Central memory CD8-positive, alpha-beta T cell (primary cell): ENCODE results near the gene COL19A1.
"Not testable (repeated sequence)": the region's sequence is repeated elsewhere in the genome, so short reads cannot be mapped to it uniquely, and the experiment has no call there.

Experiments used
- ATAC-seq: fragments of 150-1000 bp; cut with Tn5 transposase; replicated peaks from 2 replicates; pipeline ENCODE4 v1.10.0; 2022; ENCODE audit warnings: mild to moderate bottlenecking, moderate FRiP score, moderate number of reproducible peaks; ENCODE audit not compliant: poor library complexity, severe bottlenecking; ENCODE audit errors: extremely low read depth
- DNase-seq, 2 donors: peaks; one replicate each; pipeline ENCODE4 v3.0.0; 2021; ENCODE audit warnings: low spot score in 2 of 2
- H3K27ac Mint-ChIP-seq: one replicate; pipeline ENCODE4 v1.8.0; 2022; ENCODE audit warnings: low read depth, mild to moderate bottlenecking, moderate library complexity, mixed read lengths
- H3K27me3 Mint-ChIP-seq: one replicate; pipeline ENCODE4 v1.8.0; 2022; ENCODE audit warnings: mixed read lengths
- H3K36me3 Mint-ChIP-seq: one replicate; pipeline ENCODE4 v1.8.0; 2022; ENCODE audit warnings: mild to moderate bottlenecking, moderate library complexity, mixed read lengths; ENCODE audit not compliant: insufficient read depth
- H3K4me1 Mint-ChIP-seq: one replicate; pipeline ENCODE4 v1.8.0; 2022; ENCODE audit warnings: mixed read lengths
- H3K4me3 Mint-ChIP-seq: one replicate; pipeline ENCODE4 v1.8.0; 2022; ENCODE audit warnings: mild to moderate bottlenecking, moderate library complexity, mixed read lengths
- H3K9me3 Mint-ChIP-seq: one replicate; pipeline ENCODE4 v1.8.0; 2022; ENCODE audit warnings: mixed read lengths

COL19A1 gene

DNA sequence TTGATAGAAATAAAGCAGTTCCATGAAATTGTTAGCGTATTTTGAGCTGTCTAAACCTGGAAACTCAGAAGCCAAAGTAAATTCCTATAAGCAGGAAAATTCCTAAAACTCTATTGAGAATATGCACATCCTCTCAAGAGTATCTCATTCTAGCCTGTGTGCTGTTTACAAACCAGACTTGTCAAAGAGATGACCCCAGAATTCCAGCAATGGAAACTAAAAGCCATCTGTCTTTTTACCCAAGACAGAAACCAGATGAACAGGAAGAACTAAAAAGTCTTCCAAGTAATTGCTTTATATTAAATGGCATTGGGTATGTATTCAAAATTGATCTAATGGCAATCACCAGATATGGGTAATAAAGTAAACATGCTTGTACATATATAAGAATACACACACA, 92.6 kb downstream of the COL19A1 start:
- Mint-ChIP-seq H3K27ac (no peak overlapping the region), H3K4me3 (no peak overlapping the region)
- DNase-seq, result no peak

DNA sequence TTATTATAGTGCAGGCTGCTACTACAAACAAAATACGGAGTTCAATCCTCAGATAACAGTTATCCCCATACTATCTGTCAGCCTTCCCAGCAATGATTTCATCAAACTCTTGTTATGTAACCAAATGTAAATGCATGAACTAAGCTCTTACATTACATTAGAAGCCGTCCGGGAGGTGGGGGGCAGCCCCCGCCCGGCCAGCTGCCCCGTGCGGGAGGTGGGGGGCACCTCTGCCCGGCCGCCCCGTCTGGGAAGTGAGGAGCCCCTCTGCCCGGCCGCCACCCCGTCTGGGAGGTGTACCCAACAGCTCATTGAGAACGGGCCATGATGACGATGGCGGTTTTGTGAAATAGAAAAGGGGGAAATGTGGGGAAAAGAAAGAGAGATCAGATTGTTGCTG, 99.6 kb downstream of the COL19A1 start:
- not testable (repeated sequence) for H3K27me3 Mint-ChIP-seq, ATAC-seq, H3K4me3 Mint-ChIP-seq, H3K27ac Mint-ChIP-seq, DNase-seq, H3K9me3 Mint-ChIP-seq, H3K4me1 Mint-ChIP-seq, H3K36me3 Mint-ChIP-seq

More for the DNA sequence above, 92.6 kb downstream of the COL19A1 start:
- Mint-ChIP-seq H3K27me3 (peaks cover 10% of the 10 kb centered on the region), H3K9me3 (no peaks in the 10 kb centered on the region), H3K4me1 (no peaks in the 10 kb centered on the region), H3K36me3 (peaks cover 1% of the 10 kb centered on the region)
- no peak for ATAC-seq

DNA sequence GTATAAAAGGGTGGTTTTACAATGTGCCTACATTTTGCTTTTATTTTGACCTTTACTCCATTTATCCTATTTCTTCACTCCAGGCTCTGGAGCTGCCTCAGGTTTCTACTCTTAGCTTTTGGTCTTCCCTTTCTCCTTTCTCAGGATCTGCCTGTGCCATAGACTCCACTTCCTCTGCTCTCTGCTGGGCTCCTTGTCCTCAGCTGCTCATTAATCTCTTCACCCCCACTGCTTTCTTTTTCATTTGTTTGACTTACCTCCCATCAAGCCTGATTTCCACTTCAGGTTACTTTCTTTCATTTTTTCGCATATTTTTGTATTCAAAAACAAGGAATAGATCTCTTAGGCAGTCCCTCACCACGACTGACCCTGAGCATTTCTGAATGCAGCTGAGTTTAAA, 106.8 kb downstream of the COL19A1 start:
- H3K27ac Mint-ChIP-seq, result no peak overlapping the region
- ATAC-seq (no peak), DNase-seq (no peak)
- no peaks in the 10 kb centered on the region for H3K9me3 Mint-ChIP-seq
- no peaks in the 10 kb centered on the region for H3K4me1 Mint-ChIP-seq
- no peak overlapping the region for H3K4me3 Mint-ChIP-seq
- peaks cover 9% of the 10 kb centered on the region for H3K27me3 Mint-ChIP-seq
- H3K36me3 Mint-ChIP-seq, result no peaks in the 10 kb centered on the region

DNA sequence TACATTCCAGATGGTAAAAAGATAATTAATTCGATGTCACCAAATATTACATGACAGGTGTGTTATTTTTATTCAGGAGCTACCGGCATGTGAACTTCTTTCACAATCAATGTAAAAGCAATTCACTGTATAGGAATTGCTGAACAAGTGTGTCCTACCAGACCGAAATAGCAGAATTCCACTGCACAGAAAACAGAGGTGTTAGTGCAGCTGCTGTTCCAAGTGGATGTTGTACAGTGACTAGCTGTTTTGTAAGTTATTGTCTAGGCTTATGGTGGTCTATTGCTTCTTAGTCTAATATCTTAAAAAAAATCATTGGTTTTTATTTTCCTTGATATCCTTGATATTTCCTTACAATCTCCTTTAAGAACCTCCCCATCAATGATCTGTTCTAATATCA, 107.4 kb downstream of the COL19A1 start:
- ATAC-seq (no peak), DNase-seq (no peak)
- Mint-ChIP-seq H3K9me3 (no peaks in the 10 kb centered on the region), H3K27ac (no peak overlapping the region), H3K27me3 (peaks cover 9% of the 10 kb centered on the region), H3K36me3 (no peaks in the 10 kb centered on the region), H3K4me3 (no peak overlapping the region), H3K4me1 (no peaks in the 10 kb centered on the region)

GRCh38 chr6:69974193-69974592, 107.8 kb downstream of the COL19A1 start:
- DNase-seq, result no peak
- no peaks in the 10 kb centered on the region for H3K9me3 Mint-ChIP-seq
- H3K27me3 Mint-ChIP-seq, result peaks cover 9% of the 10 kb centered on the region
- H3K36me3 Mint-ChIP-seq, result no peaks in the 10 kb centered on the region
- H3K4me1 Mint-ChIP-seq, result no peaks in the 10 kb centered on the region
- no peak overlapping the region for H3K27ac Mint-ChIP-seq
- no peak for ATAC-seq
- H3K4me3 Mint-ChIP-seq, result no peak overlapping the region

- Mint-ChIP-seq H3K36me3 (no peaks in the 10 kb centered on the region), H3K4me3 (no peak overlapping the region), H3K4me1 (no peaks in the 10 kb centered on the region), H3K27ac (no peak overlapping the region), H3K9me3 (no peaks in the 10 kb centered on the region), H3K27me3 (peaks cover 9% of the 10 kb centered on the region)
- ATAC-seq (no peak), DNase-seq (no peak)
Observed at GRCh38 chr6:69976591-69977090, 110.3 kb downstream of the COL19A1 start.

DNA sequence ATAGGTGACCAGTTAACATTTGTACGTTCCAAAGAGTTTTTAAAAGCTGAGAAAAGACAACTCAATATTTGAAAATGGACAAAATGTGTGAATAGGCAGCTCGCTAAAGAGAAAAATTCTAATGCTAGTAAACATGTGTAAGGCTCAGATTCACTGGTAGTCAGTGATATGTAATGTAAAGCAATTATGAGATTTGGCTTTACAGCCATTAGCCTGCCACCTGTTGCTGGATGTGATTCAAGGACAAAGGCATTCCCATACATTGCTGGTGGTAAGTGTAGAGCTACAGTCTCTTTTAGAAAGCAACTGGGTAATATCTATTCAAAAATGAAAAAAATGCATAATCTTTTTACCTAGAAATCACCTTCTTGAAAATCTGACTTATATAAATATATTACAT, 114.3 kb downstream of the COL19A1 start:
- H3K36me3 Mint-ChIP-seq, result no peaks in the 10 kb centered on the region
- H3K27ac Mint-ChIP-seq, result no peak overlapping the region
- peaks cover 9% of the 10 kb centered on the region for H3K27me3 Mint-ChIP-seq
- no peak overlapping the region for H3K4me3 Mint-ChIP-seq
- no peaks in the 10 kb centered on the region for H3K4me1 Mint-ChIP-seq
- ATAC-seq (no peak), DNase-seq (no peak)
- no peaks in the 10 kb centered on the region for H3K9me3 Mint-ChIP-seq

- DNase-seq, result no peak
- Mint-ChIP-seq H3K36me3 (no peaks in the 10 kb centered on the region), H3K4me1 (no peaks in the 10 kb centered on the region), H3K4me3 (no peak overlapping the region), H3K27me3 (no peaks in the 10 kb centered on the region), H3K27ac (no peak overlapping the region), H3K9me3 (no peaks in the 10 kb centered on the region)
- ATAC-seq, result no peak
Observed at GRCh38 chr6:69984506-69984905, 118.2 kb downstream of the COL19A1 start.

GRCh38 chr6:69985180-69985579, 118.8 kb downstream of the COL19A1 start:
- no peaks in the 10 kb centered on the region for H3K36me3 Mint-ChIP-seq
- ATAC-seq (no peak), DNase-seq (no peak)
- H3K27ac Mint-ChIP-seq, result no peak overlapping the region
- H3K4me1 Mint-ChIP-seq, result no peaks in the 10 kb centered on the region
- H3K9me3 Mint-ChIP-seq, result no peaks in the 10 kb centered on the region
- H3K27me3 Mint-ChIP-seq, result no peaks in the 10 kb centered on the region
- H3K4me3 Mint-ChIP-seq, result no peak overlapping the region

GRCh38 chr6:69987550-69987949, 121.2 kb downstream of the COL19A1 start:
- Mint-ChIP-seq H3K4me3 (no peak overlapping the region), H3K4me1 (no peaks in the 10 kb centered on the region), H3K27me3 (peaks cover 1% of the 10 kb centered on the region), H3K36me3 (no peaks in the 10 kb centered on the region), H3K27ac (no peak overlapping the region), H3K9me3 (peaks cover 9% of the 10 kb centered on the region)
- ATAC-seq, result no peak
- DNase-seq, result no peak

GRCh38 chr6:69988458-69989126, 122.2 kb downstream of the COL19A1 start:
- Mint-ChIP-seq H3K9me3 (peaks cover 9% of the 10 kb centered on the region), H3K36me3 (no peaks in the 10 kb centered on the region), H3K27ac (no peak overlapping the region), H3K27me3 (peaks cover 12% of the 10 kb centered on the region), H3K4me3 (no peak overlapping the region), H3K4me1 (no peaks in the 10 kb centered on the region)
- DNase-seq, result no peak
- no peak for ATAC-seq

DNA sequence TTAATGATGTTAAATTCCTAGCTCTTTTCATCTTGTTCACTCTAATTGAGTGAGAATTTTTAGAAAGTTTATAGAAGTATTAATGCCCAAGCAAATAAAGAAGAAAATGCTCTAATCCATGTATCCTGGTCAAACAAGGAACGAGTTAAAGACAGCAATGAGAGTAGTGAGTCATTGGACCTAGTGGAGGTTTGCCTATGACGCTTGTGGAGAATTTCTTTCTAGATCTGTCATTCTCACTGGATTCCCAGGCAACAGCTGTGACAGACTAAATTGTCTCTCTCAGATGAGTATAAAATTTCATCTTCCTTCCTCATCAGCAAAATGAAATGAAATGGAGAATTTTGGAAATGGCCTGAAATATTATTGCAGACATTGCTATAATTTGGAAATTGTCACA, 127.9 kb downstream of the COL19A1 start:
- Mint-ChIP-seq H3K27ac (no peak overlapping the region), H3K4me3 (no peak overlapping the region), H3K27me3 (peaks cover 20% of the 10 kb centered on the region), H3K9me3 (peaks cover 9% of the 10 kb centered on the region), H3K4me1 (no peaks in the 10 kb centered on the region), H3K36me3 (no peaks in the 10 kb centered on the region)
- ATAC-seq (no peak), DNase-seq (no peak)

DNA sequence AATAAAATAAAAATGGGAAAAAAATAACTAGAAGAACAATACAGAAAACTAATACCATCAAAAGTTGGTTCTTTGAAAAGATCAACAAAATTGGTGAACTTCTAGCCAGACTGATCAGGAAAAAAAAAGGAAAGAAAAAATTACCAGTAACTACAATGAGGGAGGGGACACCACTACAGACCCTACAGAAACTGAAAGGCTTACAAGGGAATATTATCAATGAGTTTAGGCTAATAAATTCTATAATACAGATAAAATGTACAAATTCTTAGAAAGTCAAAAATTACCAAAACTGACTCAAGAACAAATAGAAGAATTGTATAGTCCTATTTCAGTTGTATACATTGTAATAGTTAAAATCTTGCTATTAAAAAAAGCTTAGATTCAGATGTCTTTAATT, 141.8 kb downstream of the COL19A1 start:
- Mint-ChIP-seq H3K4me1 (no peaks in the 10 kb centered on the region), H3K9me3 (no peaks in the 10 kb centered on the region), H3K27ac (no peak overlapping the region), H3K36me3 (peaks cover 2% of the 10 kb centered on the region), H3K4me3 (no peak overlapping the region), H3K27me3 (no peaks in the 10 kb centered on the region)
- ATAC-seq, result no peak
- no peak for DNase-seq
